ENCODE results near the gene RIPOR3. TPM values are rescaled to one million over a fixed set of nuclear protein-coding genes. Genes with fewer than 3 reads are reported as not detected.

RIPOR3 gene
- polyA plus RNA-seq, 1 of the 3 experiments (the other 2 are of a cell fraction): 1.2 TPM

GRCh38 chr20:50558483-50558925 is 132.8 kb downstream of the RIPOR3 start:
- CTCF ChIA-PET: interaction anchor here (0.5 to 1.5 kb wide), 4 partner anchors 12 to 1033 kb away, joined by 3 to 4 read pairs (median 3); no protein-coding TSS in a partner anchor

More at GRCh38 chr20:50558483-50558925, 132.8 kb downstream of the RIPOR3 start:
- H3K27ac ChIP-seq (ENCODE audit: low read depth in 2 of 2, low read length in 1 of 2): peak overlapping the region in 1 of 2 experiments; percentile 58; a peak in 2 of 4 replicates
- no peak for DNase-seq
- no peaks in the 10 kb centered on the region for H3K9me2 ChIP-seq
- H3K9ac ChIP-seq: no peak overlapping the region; the same call in 1 of the 2 replicates
- H3K79me2 ChIP-seq (ENCODE audit: insufficient read depth): peaks cover 78% of the 10 kb centered on the region
- TF ChIP-seq RXRA (IDR thresholded peaks at IDR 0.05; ENCODE audit: borderline replicate concordance, low read depth) (no peak), PBX3 (IDR thresholded peaks at IDR 0.05) (peak; percentile 69), REST (IDR thresholded peaks at IDR 0.05; ENCODE audit: low read depth, low read length) (no peak), JUND (IDR thresholded peaks at IDR 0.05) (peak; percentile 25; the same call in 1 of the 2 replicates), RAD21 (IDR thresholded peaks at IDR 0.05; ENCODE audit: low read length) (no peak), NRF1 (IDR thresholded peaks at IDR 0.05; ENCODE audit: low read depth, low read length) (no peak), GABPA (IDR thresholded peaks at IDR 0.05; ENCODE audit: low read depth) (no peak), RFX5 (IDR thresholded peaks at IDR 0.05; ENCODE audit: low read length) (no peak), FOSL2 (IDR thresholded peaks at IDR 0.05; ENCODE audit: borderline replicate concordance, low read depth) (peak; percentile 52; the same call in 1 of the 2 replicates), FOXM1 (IDR thresholded peaks at IDR 0.05; ENCODE audit: low read depth) (no peak), USF2 (IDR thresholded peaks at IDR 0.05; ENCODE audit: borderline replicate concordance, low read depth, low read length) (no peak), ELF1 (IDR thresholded peaks at IDR 0.05) (no peak), NFIC (IDR thresholded peaks at IDR 0.05; ENCODE audit: borderline replicate concordance) (no peak), USF1 (IDR thresholded peaks at IDR 0.05; ENCODE audit: borderline replicate concordance, low read depth) (no peak), TAF1 (IDR thresholded peaks at IDR 0.05; ENCODE audit: borderline replicate concordance, low read depth, low read length) (no peak), EZH2phosphoT487 (IDR thresholded peaks at IDR 0.05; ENCODE audit: borderline replicate concordance, low read depth) (no peak), MEF2A (IDR thresholded peaks at IDR 0.05; ENCODE audit: borderline replicate concordance, low read depth) (no peak), GATA2 (CRISPR knock-in tag; IDR thresholded peaks at IDR 0.05) (no peak)
- TF ChIP-seq, protein P1, sequence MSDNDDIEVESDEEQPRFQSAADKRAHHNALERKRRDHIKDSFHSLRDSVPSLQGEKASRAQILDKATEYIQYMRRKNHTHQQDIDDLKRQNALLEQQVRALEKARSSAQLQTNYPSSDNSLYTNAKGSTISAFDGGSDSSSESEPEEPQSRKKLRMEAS (IDR thresholded peaks at IDR 0.05; ENCODE audit: low read depth): peak; percentile 67
- peaks cover 9 to 19% of the 10 kb centered on the region in 2 experiments for H3K36me3 ChIP-seq (replicated peaks in 1 of 2; ENCODE audit: control insufficient read depth in 1 of 2, insufficient read depth in 2 of 2, low read length in 1 of 2)
- peaks cover 23 to 29% of the 10 kb centered on the region in 2 experiments; a peak in 3 of 4 replicates for H3K4me1 ChIP-seq (ENCODE audit: control insufficient read depth in 1 of 2, insufficient read depth in 2 of 2, low read depth in 1 of 2, low read length in 1 of 2)
- H3K4me2 ChIP-seq: peak overlapping the region; percentile 41; the same call in 1 of the 2 replicates
- H3F3A ChIP-seq (replicated peaks; ENCODE audit: insufficient read depth): peaks cover 24% of the 10 kb centered on the region
- H3K27me3 ChIP-seq (ENCODE audit: insufficient read depth): no peaks in the 10 kb centered on the region
- no peak overlapping the region for H2AFZ ChIP-seq (ENCODE audit: low read depth)
- no peaks in the 10 kb centered on the region for H3K9me3 ChIP-seq
- 42% methylated on average over 4 of the region's 4 CpGs for WGBS (ENCODE audit: low lambda C conversion rate)
- POLR2A ChIA-PET: no interaction called here
- no peaks in the 10 kb centered on the region for H4K20me1 ChIP-seq (ENCODE audit: insufficient read depth)
- H3K4me3 ChIP-seq (ENCODE audit: low read depth in 2 of 2, low read length in 1 of 2): no peak overlapping the region; a peak in 1 of 4 replicates

Data from SK-N-SH (cell line).